A549 (cell line): ENCODE measurements around the gene PTPRN2. TPM values are rescaled to one million over a fixed set of nuclear protein-coding genes. Genes with fewer than 3 reads are reported as not detected.

ENCODE experiments used
- ATAC-seq, 2 experiments: fragments of 200-7000 bp in 1 of 2; fragments of >200 bp in 1 of 2; cut with Nextera tagmentation in 1 of 2; cut with Tn5 transposase in 1 of 2; 3 replicates each; pipeline versions ENCODE4 v1.8.0 to v1.9.1; 2018 to 2020; ENCODE audit warnings: mild to moderate bottlenecking in 1 of 2, moderate library complexity in 1 of 2
- CTCF ChIA-PET: fragments of 300-600 bp; sonication (Branson Sonifier 250); formaldehyde crosslinking; extraction: SDS; loops from one replicate; lab custom pipeline; 2021; ENCODE audit warnings: antibody characterized with exemption, inconsistent platforms; lab: Yijun Ruan, JAX
- POLR2A ChIA-PET: fragments of 350-600 bp; formaldehyde crosslinking; extraction: SDS; loops from one replicate; lab custom pipeline; 2021; ENCODE audit warnings: antibody characterized with exemption, inconsistent platforms; lab: Yijun Ruan, JAX
- DNase-seq, 2 experiments: peaks; one replicate each; pipeline versions ENCODE4 v3.0.0 to v3.0.0-alpha.2; 2011 to 2016; ENCODE audit warnings: low read depth in 1 of 2, low spot score in 1 of 2
- FAIRE-seq: peaks from 2 replicates; lab custom pipeline; 2011; peaks lifted over from hg19 to GRCh38; lab: Jason Lieb, UNC
- H3K27ac ChIP-seq, 2 experiments: fragments of >200 bp; sonication (Bioruptor Twin); formaldehyde crosslinking; 3 replicates each; pipeline ENCODE4 v1.5.1; 2016 to 2017
- H3K4me1 ChIP-seq: fragments of >200 bp; sonication (Bioruptor Twin); formaldehyde crosslinking; 3 replicates; pipeline ENCODE4 v1.6.1; 2016
- H3K4me2 ChIP-seq: fragments of >200 bp; sonication (Bioruptor Twin); formaldehyde crosslinking; 3 replicates; pipeline ENCODE4 v1.6.1; 2016
- H3K4me3 ChIP-seq: fragments of >200 bp; sonication (Bioruptor Twin); formaldehyde crosslinking; 3 replicates; pipeline ENCODE4 v1.5.1; 2016
- H3K9me3 ChIP-seq: fragments of >200 bp; sonication (Bioruptor Twin); formaldehyde crosslinking; 3 replicates; pipeline ENCODE4 v1.6.1; 2016
- BCL3 ChIP-seq: fragments of >200 bp; sonication (Bioruptor Twin); formaldehyde crosslinking; IDR thresholded peaks from 3 replicates; pipeline ENCODE4 v1.6.1; 2016
- BHLHE40 ChIP-seq: IDR thresholded peaks from 2 replicates; pipeline ENCODE4 v1.6.1; 2012; ENCODE audit warnings: low read depth, low read length, inconsistent platforms
- CHD4 ChIP-seq: fragments of 200-600 bp; sonication (generic); IDR thresholded peaks from 2 replicates; pipeline ENCODE4 v1.6.1; 2016; ENCODE audit warnings: antibody characterized with exemption, mild to moderate bottlenecking, borderline replicate concordance
- EHF ChIP-seq: fragments of 250-450 bp; sonication (Bioruptor Pico); IDR thresholded peaks from 2 replicates; pipeline ENCODE4 v1.5.0; 2020; ENCODE audit warnings: mild to moderate bottlenecking
- EHMT2 ChIP-seq: fragments of 200-600 bp; sonication (generic); IDR thresholded peaks from 2 replicates; pipeline ENCODE4 v1.6.1; 2016; ENCODE audit warnings: antibody characterized with exemption, low read depth, mild to moderate bottlenecking, moderate library complexity
- ELK1 ChIP-seq: fragments of 150-350 bp; IDR thresholded peaks from 2 replicates; pipeline ENCODE4 v1.6.1; 2014; ENCODE audit warnings: low read depth, mild to moderate bottlenecking, low read length
- EP300 ChIP-seq, 2 experiments: fragments of >200 bp; sonication (Bioruptor Twin); formaldehyde crosslinking; IDR thresholded peaks; 2 replicates in 1 of 2; 3 replicates in 1 of 2; pipeline ENCODE4 v1.6.1; 2016 to 2017
- FOSB ChIP-seq: fragments of 250-450 bp; sonication (Bioruptor Pico); IDR thresholded peaks from 2 replicates; pipeline ENCODE4 v1.5.0; 2020; ENCODE audit warnings: mild to moderate bottlenecking, moderate library complexity
- GATA3 ChIP-seq: IDR thresholded peaks from 2 replicates; pipeline ENCODE4 v1.6.1; 2012; ENCODE audit warnings: borderline replicate concordance
- HMGXB4 ChIP-seq: fragments of 250-450 bp; sonication (Bioruptor Pico); IDR thresholded peaks from 2 replicates; pipeline ENCODE4 v1.5.0; 2021; ENCODE audit warnings: mild to moderate bottlenecking, moderate library complexity, borderline replicate concordance
- JUNB ChIP-seq: fragments of >200 bp; sonication (Bioruptor Twin); formaldehyde crosslinking; IDR thresholded peaks from 2 replicates; pipeline ENCODE4 v1.6.1; 2016
- KDM1A ChIP-seq: fragments of 200-600 bp; sonication (generic); IDR thresholded peaks from 2 replicates; pipeline ENCODE4 v1.6.1; 2016; ENCODE audit warnings: low read depth, mild to moderate bottlenecking
- MYC ChIP-seq: IDR thresholded peaks from 2 replicates; pipeline ENCODE4 v1.6.1; 2012; ENCODE audit warnings: mild to moderate bottlenecking, inconsistent platforms, low read length, improper control_type of control experiment, borderline replicate concordance
- NR3C1 ChIP-seq: fragments of >200 bp; sonication (Bioruptor Twin); formaldehyde crosslinking; IDR thresholded peaks from 3 replicates; pipeline ENCODE4 v1.6.1; 2017
- PHF8 ChIP-seq: fragments of 200-600 bp; sonication (generic); IDR thresholded peaks from 2 replicates; pipeline ENCODE4 v1.6.1; 2016; ENCODE audit warnings: low read depth, mild to moderate bottlenecking, antibody characterized with exemption, moderate library complexity, borderline replicate concordance
- POLR2A ChIP-seq: IDR thresholded peaks from 2 replicates; pipeline ENCODE4 v1.6.1; 2012; ENCODE audit warnings: mild to moderate bottlenecking, low read length
- POLR2AphosphoS2 ChIP-seq: conservative IDR thresholded peaks from 2 replicates; pipeline ENCODE4 v1.6.1; 2012; ENCODE audit warnings: low read length, improper control_type of control experiment, inconsistent platforms
- RAD21 ChIP-seq, 2 experiments: fragments of >200 bp in 1 of 2; sonication (Bioruptor Twin) in 1 of 2; formaldehyde crosslinking in 1 of 2; IDR thresholded peaks in 1 of 2; conservative IDR thresholded peaks in 1 of 2; 2 replicates in 1 of 2; 3 replicates in 1 of 2; pipeline ENCODE4 v1.6.1; 2012 to 2018; ENCODE audit warnings: inconsistent platforms in 1 of 2
- RARB ChIP-seq: fragments of 250-450 bp; sonication (Bioruptor Pico); IDR thresholded peaks from 2 replicates; pipeline ENCODE4 v1.8.0; 2021; ENCODE audit warnings: mild to moderate bottlenecking, moderate library complexity
- REST ChIP-seq: fragments of 200-600 bp; sonication (generic); IDR thresholded peaks from 2 replicates; pipeline ENCODE4 v1.6.1; 2016; ENCODE audit warnings: antibody characterized with exemption, mild to moderate bottlenecking, moderate library complexity
- RNF2 ChIP-seq: fragments of 200-600 bp; sonication (generic); IDR thresholded peaks from 2 replicates; pipeline ENCODE4 v1.6.1; 2016; ENCODE audit warnings: low read depth, mild to moderate bottlenecking, antibody characterized with exemption, moderate library complexity, borderline replicate concordance
- SMC3 ChIP-seq: fragments of >200 bp; sonication (Bioruptor Twin); formaldehyde crosslinking; IDR thresholded peaks from 3 replicates; pipeline ENCODE4 v1.6.1; 2018; ENCODE audit warnings: inconsistent platforms
- SREBF2 ChIP-seq: fragments of 450-650 bp; IDR thresholded peaks from 2 replicates; pipeline ENCODE4 v1.6.1; 2014; ENCODE audit warnings: mild to moderate bottlenecking, moderate library complexity
- TFCP2L1 ChIP-seq: fragments of 250-450 bp; sonication (Bioruptor Pico); IDR thresholded peaks from 2 replicates; pipeline ENCODE4 v1.5.0; 2021; ENCODE audit warnings: mild to moderate bottlenecking
- TP53 ChIP-seq: fragments of 250-450 bp; sonication (Bioruptor Pico); IDR thresholded peaks from 2 replicates; pipeline ENCODE4 v1.5.0; 2021; ENCODE audit warnings: mild to moderate bottlenecking, moderate library complexity
- ZSCAN20 ChIP-seq: fragments of 250-450 bp; sonication (Bioruptor Pico); IDR thresholded peaks from 2 replicates; pipeline ENCODE4 v1.8.0; 2022; ENCODE audit warnings: mild to moderate bottlenecking, moderate library complexity
- WGBS: methylation state at CpG from one replicate; pipeline ENCODE4 v1.1.6; 2017; ENCODE audit errors: missing lambda C conversion rate; 5-methylcytosine and 5-hydroxymethylcytosine counted together
- polyA plus RNA-seq, 4 experiments: library from polyadenylated mRNA; depleted of rRNA in 3 of 4; stranded (reverse); fragments of >200 nt; fragmentation: RNase III in 1 of 4; extraction: RNeasy Plus Mini Kit Qiagen cat#74134 plus additional on column Dnase treatment in 1 of 4; gene quantifications; 2 replicates in 3 of 4; 3 replicates in 1 of 4; pipeline ENCODE4 v1.2.3, GENCODE V29; 2011 to 2017
- TF ChIP-seq, protein P1 (sequence below): fragments of 250-450 bp; sonication (Bioruptor Pico); IDR thresholded peaks from 2 replicates; pipeline ENCODE4 v1.5.0; 2020; ENCODE audit warnings: low read depth, mild to moderate bottlenecking, moderate library complexity

PTPRN2 gene
- polyA plus RNA-seq, 2 of the 4 experiments (the other 2 are of a cell fraction) = 0.41 to 1.2 TPM

DNA sequence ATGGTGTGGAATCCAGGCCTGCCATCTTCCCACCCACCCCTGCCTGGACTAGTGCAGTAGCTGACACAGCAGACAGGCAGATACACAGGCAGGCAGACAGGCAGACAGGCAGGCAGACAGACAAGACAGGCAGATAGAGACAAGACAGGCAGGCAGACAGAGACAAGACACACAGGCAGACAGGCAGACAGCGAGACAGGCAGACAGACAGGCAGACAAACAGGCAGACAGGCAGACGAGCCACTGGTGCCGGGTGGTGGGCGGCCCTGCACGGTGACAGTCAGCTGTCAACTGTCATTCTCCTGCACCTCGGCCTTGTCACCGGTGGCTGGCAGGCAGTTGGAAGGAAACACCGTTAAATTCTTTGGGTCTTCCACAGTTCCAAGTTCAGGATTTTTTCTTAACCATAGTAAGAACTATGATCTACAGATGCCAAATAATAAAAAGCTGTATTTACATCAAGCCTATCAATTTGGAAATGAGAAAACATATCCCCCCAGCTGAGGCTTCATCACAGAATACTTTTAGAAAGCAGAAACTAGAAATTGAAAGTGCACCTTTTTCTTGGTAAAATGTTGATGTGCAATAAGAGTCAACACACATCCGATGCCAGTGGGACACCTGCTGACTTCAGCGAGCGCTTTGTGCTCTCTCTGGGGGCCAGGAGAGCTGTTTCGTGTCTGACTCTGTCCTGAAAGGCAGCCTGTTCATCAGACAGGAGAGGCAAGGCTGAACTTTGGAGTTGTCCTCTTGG, 1000.4 kb downstream of the PTPRN2 start:
- peak; percentile 21 to 32; a peak in 4 of 6 replicates for ATAC-seq
- CTCF ChIA-PET = interaction anchor here (1.1 kb wide), 1 partner anchor 32 kb away, joined by 3 read pairs; no protein-coding TSS in a partner anchor
- POLR2A ChIA-PET = no interaction called here
- Histone ChIP-seq H3K9me3 (no peaks in the 10 kb centered on the region), H3K27ac (no peak overlapping the region), H3K4me1 (no peaks in the 10 kb centered on the region), H3K4me2 (no peak overlapping the region), H3K4me3 (no peak overlapping the region)
- WGBS = 43% methylated on average over 12 of the region's 12 CpGs
- FAIRE-seq = no peak
- no peak for TF ChIP-seq RNF2
- TF ChIP-seq CHD4 = no peak
- no peak for TF ChIP-seq ELK1
- TF ChIP-seq POLR2A = no peak
- TF ChIP-seq GATA3 = no peak
- TF ChIP-seq, protein P1, sequence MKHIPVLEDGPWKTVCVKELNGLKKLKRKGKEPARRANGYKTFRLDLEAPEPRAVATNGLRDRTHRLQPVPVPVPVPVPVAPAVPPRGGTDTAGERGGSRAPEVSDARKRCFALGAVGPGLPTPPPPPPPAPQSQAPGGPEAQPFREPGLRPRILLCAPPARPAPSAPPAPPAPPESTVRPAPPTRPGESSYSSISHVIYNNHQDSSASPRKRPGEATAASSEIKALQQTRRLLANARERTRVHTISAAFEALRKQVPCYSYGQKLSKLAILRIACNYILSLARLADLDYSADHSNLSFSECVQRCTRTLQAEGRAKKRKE = no peak
- TF ChIP-seq NR3C1 = no peak
- TF ChIP-seq REST = no peak
- TF ChIP-seq PHF8 = no peak
- no peak for TF ChIP-seq MYC
- TF ChIP-seq POLR2AphosphoS2 = no peak
- no peak for TF ChIP-seq ZSCAN20 (CRISPR knock-in tag)
- no peak for TF ChIP-seq TFCP2L1 (CRISPR knock-in tag)
- no peak for TF ChIP-seq EHF (CRISPR knock-in tag)
- no peak for TF ChIP-seq TP53 (CRISPR knock-in tag)
- no peak for DNase-seq

- CTCF ChIA-PET = no interaction called here
- FAIRE-seq (no peak), DNase-seq (no peak)
- POLR2A ChIA-PET = no interaction called here
- no peak overlapping the region for H3K27ac ChIP-seq
- TF ChIP-seq BHLHE40 (no peak), RARB (CRISPR knock-in tag) (no peak), SREBF2 (no peak), ELK1 (no peak), HMGXB4 (CRISPR knock-in tag) (no peak), SMC3 (no peak), PHF8 (no peak), EHMT2 (no peak), KDM1A (no peak), TFCP2L1 (CRISPR knock-in tag) (no peak), JUNB (no peak), FOSB (CRISPR knock-in tag) (no peak), RAD21 (conservative IDR thresholded peaks at IDR 0.05 in 1 of 2, IDR thresholded peaks at IDR 0.05 in 1 of 2) (no peak), EP300 (IDR thresholded peaks at IDR 0.05) (no peak), BCL3 (no peak)
- TF ChIP-seq, all 56 proteins: peak for 0
- ATAC-seq = peak in 1 of 2 experiments; percentile 20; a peak in 3 of 6 replicates
- WGBS = 56% methylated on average over 9 of the region's 15 CpGs
- Histone ChIP-seq H3K4me1 (no peaks in the 10 kb centered on the region), H3K4me3 (no peak overlapping the region), H3K4me2 (no peak overlapping the region), H3K9me3 (no peaks in the 10 kb centered on the region)
These were observed 1001.1 kb downstream of the PTPRN2 start for GRCh38 chr7:157586426-157586955.
